DND-41 (cell line): Measurements from ENCODE around the gene PUM2.

Experiments
- ATAC-seq: fragments of 200-7000 bp; cut with Tn5 transposase; 3 replicates; pipeline ENCODE4 v1.9.1; 2021; ENCODE audit warnings: low read depth; ENCODE audit not compliant: insufficient read depth
- DNase-seq: peaks from one replicate; pipeline ENCODE4 v3.0.0-alpha.2; 2020
- H2AFZ ChIP-seq: 2 replicates; pipeline ENCODE4 v1.6.0; 2012; ENCODE audit warnings: low read depth, low read length
- H3K27ac ChIP-seq: 2 replicates; pipeline ENCODE4 v1.5.1; 2012; ENCODE audit warnings: low read length, inconsistent platforms
- H3K27me3 ChIP-seq: fragments of 200-600 bp; sonication (generic); 2 replicates; pipeline ENCODE4 v1.6.0; 2012; ENCODE audit warnings: low read length, mild to moderate bottlenecking, inconsistent platforms; ENCODE audit not compliant: insufficient read depth, poor library complexity
- H3K36me3 ChIP-seq: 2 replicates; pipeline ENCODE4 v1.5.1; 2012; ENCODE audit warnings: low read length, inconsistent platforms; ENCODE audit not compliant: insufficient read depth
- H3K4me1 ChIP-seq: 2 replicates; pipeline ENCODE4 v1.5.1; 2012; ENCODE audit warnings: mild to moderate bottlenecking, low read length; ENCODE audit not compliant: insufficient read depth
- H3K4me2 ChIP-seq: 2 replicates; pipeline ENCODE4 v1.6.0; 2012; ENCODE audit warnings: mild to moderate bottlenecking, moderate library complexity, low read length, inconsistent platforms; ENCODE audit not compliant: insufficient read depth
- H3K4me3 ChIP-seq, 2 experiments: fragments of 200-600 bp in 1 of 2; shearing (Covaris generic) in 1 of 2; 2 replicates each; pipeline ENCODE4 v1.5.1; 2012 to 2016; ENCODE audit warnings: inconsistent platforms in 2 of 2, low read length in 2 of 2, mild to moderate bottlenecking in 2 of 2, low read depth in 1 of 2, moderate library complexity in 1 of 2
- H3K79me2 ChIP-seq: 2 replicates; pipeline ENCODE4 v1.6.0; 2012; ENCODE audit warnings: low read length, inconsistent platforms; ENCODE audit not compliant: insufficient read depth
- H3K9ac ChIP-seq: 2 replicates; pipeline ENCODE4 v1.6.0; 2012; ENCODE audit warnings: low read depth, mild to moderate bottlenecking, inconsistent platforms, low read length, moderate library complexity
- H3K9me3 ChIP-seq: 2 replicates; pipeline ENCODE4 v1.5.1; 2012; ENCODE audit warnings: low read length, moderate library complexity, mild to moderate bottlenecking, inconsistent platforms; ENCODE audit not compliant: insufficient read depth, severe bottlenecking
- H4K20me1 ChIP-seq: 2 replicates; pipeline ENCODE4 v1.6.0; 2012; ENCODE audit warnings: low read length; ENCODE audit not compliant: insufficient read depth
- EZH2 ChIP-seq: IDR thresholded peaks from 3 replicates; pipeline ENCODE4 v1.6.1; 2012; ENCODE audit warnings: borderline replicate concordance, low read depth, mild to moderate bottlenecking, moderate library complexity, low read length, inconsistent platforms; ENCODE audit not compliant: severe bottlenecking
- TF ChIP-seq, protein P1 (sequence below): IDR thresholded peaks from 2 replicates; pipeline ENCODE4 v1.5.1; 2012; ENCODE audit warnings: borderline replicate concordance, low read length, moderate library complexity, mild to moderate bottlenecking; ENCODE audit not compliant: poor library complexity, severe bottlenecking; ENCODE audit errors: extremely low read depth

The PUM2 gene

DNA sequence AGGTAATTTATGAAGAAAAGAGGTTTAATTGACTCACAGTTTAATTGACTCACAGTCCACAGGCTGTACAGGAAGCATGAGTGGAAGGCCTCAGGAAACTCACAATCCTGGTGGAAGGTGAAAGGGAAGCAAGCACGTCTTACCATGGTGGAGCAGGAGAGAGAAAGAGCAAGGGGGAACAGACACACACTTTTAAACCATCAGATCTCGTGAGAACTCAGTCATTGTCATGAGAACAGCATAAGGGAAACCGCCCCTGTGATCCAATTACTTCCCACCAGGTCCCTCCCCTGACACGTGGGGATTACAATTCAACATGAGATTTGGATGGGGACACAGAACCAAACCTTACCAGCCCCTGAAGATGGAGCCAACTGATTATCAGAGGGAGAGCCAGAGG lies 11.2 kb upstream of the PUM2 start:
- Histone ChIP-seq H3K4me2 (no peak overlapping the region), H3K27me3 (no peaks in the 10 kb centered on the region)
- TF ChIP-seq EZH2, result no peak
- TF ChIP-seq, protein P1, sequence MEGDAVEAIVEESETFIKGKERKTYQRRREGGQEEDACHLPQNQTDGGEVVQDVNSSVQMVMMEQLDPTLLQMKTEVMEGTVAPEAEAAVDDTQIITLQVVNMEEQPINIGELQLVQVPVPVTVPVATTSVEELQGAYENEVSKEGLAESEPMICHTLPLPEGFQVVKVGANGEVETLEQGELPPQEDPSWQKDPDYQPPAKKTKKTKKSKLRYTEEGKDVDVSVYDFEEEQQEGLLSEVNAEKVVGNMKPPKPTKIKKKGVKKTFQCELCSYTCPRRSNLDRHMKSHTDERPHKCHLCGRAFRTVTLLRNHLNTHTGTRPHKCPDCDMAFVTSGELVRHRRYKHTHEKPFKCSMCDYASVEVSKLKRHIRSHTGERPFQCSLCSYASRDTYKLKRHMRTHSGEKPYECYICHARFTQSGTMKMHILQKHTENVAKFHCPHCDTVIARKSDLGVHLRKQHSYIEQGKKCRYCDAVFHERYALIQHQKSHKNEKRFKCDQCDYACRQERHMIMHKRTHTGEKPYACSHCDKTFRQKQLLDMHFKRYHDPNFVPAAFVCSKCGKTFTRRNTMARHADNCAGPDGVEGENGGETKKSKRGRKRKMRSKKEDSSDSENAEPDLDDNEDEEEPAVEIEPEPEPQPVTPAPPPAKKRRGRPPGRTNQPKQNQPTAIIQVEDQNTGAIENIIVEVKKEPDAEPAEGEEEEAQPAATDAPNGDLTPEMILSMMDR, result no peak

GRCh38 chr2:20359096-20359495 lies 8.5 kb upstream of the PUM2 start:
- H3K4me3 ChIP-seq, result no peak overlapping the region
- no peak overlapping the region for H3K4me2 ChIP-seq
- no peak overlapping the region for H3K9ac ChIP-seq
- DNase-seq (no peak), ATAC-seq (no peak)
- no peaks in the 10 kb centered on the region for H3K27me3 ChIP-seq
- no peak overlapping the region for H2AFZ ChIP-seq
- no peak overlapping the region for H3K27ac ChIP-seq
- H3K79me2 ChIP-seq, result no peaks in the 10 kb centered on the region
- H3K9me3 ChIP-seq, result no peaks in the 10 kb centered on the region
- TF ChIP-seq, protein P1, result no peak
- TF ChIP-seq EZH2, result no peak
- H3K36me3 ChIP-seq, result no peaks in the 10 kb centered on the region
- H3K4me1 ChIP-seq, result 0 out of 2 replicates have a peak, but pooled peaks cover 5% of the 10 kb centered on the region
- H4K20me1 ChIP-seq, result no peaks in the 10 kb centered on the region

More for the DNA sequence above, 11.2 kb upstream of the PUM2 start:
- Histone ChIP-seq H3K27ac (no peak overlapping the region), H3K9ac (no peak overlapping the region), H3K79me2 (no peaks in the 10 kb centered on the region), H3K9me3 (no peaks in the 10 kb centered on the region), H3K4me1 (no peaks in the 10 kb centered on the region), H2AFZ (no peak overlapping the region), H3K4me3 (no peak overlapping the region), H3K36me3 (no peaks in the 10 kb centered on the region), H4K20me1 (no peaks in the 10 kb centered on the region)
- no peak for DNase-seq
- ATAC-seq, result no peak

GRCh38 chr2:20357638-20358389 lies 7.2 kb upstream of the PUM2 start:
- TF ChIP-seq, protein P1, result no peak
- no peak for TF ChIP-seq EZH2
- Histone ChIP-seq H3K9me3 (no peaks in the 10 kb centered on the region), H3K27me3 (no peaks in the 10 kb centered on the region), H3K4me2 (no peak overlapping the region), H2AFZ (no peak overlapping the region), H3K27ac (no peak overlapping the region), H3K36me3 (no peaks in the 10 kb centered on the region), H3K9ac (no peak overlapping the region), H3K4me3 (no peak overlapping the region), H4K20me1 (no peaks in the 10 kb centered on the region), H3K4me1 (peaks cover 7% of the 10 kb centered on the region), H3K79me2 (no peaks in the 10 kb centered on the region)
- ATAC-seq (no peak), DNase-seq (no peak)
